HTR-8/SVneo (cell line): ENCODE measurements around the gene C1QTNF5.
"Not testable (repeated sequence)": the region's sequence is repeated elsewhere in the genome, so short reads cannot be mapped to it uniquely, and the experiment has no call there.

Source experiments
- DNase-seq: peaks from one replicate; pipeline ENCODE4 v3.0.0; 2011; ENCODE audit warnings: low spot score, mixed read lengths; ENCODE audit not compliant: insufficient read length
- FAIRE-seq: peaks from 2 replicates; lab custom pipeline; 2011; peaks lifted over from hg19 to GRCh38; lab: Jason Lieb, UNC

Gene C1QTNF5, protein sequence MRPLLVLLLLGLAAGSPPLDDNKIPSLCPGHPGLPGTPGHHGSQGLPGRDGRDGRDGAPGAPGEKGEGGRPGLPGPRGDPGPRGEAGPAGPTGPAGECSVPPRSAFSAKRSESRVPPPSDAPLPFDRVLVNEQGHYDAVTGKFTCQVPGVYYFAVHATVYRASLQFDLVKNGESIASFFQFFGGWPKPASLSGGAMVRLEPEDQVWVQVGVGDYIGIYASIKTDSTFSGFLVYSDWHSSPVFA

DNA sequence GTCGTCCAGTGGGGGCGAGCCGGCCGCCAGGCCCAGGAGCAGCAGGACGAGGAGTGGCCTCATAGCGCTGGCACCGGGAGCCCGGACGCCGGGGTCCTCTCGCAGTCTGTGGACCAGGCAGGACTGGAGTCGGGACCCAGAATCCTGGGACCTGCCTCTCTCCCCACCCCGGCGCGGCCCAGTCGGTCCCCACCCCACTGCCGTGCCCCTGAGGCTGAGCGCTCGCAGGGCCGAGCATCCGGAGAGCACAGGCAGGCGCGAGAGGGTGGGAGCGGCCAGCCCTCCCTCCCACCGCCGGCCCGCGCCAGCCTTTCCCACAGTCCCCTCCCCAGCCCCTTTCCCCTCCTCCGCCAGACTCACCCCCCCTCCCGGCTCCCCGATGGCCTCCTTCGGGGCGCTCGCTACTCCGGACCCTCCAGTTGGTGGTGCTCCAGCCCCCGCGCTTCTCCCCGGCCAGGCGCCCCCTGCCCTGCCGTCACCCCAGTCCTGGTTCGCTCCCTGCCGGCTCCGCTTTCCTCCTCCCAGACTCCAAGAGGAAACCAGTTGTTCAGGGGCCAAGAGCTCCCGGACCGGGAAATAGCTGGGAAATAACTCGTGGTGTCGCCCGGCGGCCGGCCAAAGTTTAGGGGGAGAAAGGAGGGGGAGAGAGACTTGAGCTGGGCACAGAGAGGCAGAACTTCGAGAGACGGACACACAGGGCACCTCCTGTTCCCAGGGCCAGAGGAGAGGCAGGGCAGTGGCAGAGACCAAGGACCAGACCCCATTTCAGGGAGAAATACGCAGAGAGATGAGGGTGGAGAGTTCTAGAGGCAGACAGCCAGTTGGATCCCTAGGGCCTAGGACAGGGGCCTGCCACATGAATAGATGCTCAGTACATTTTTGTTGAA is at the start of gene C1QTNF5:
Gene C1QTNF5 (minus strand): TSS at position 549 of the 887 bp plus-strand sequence. CDS start 486 bp downstream, at position 63.
- FAIRE-seq (peak; percentile 23), DNase-seq (no peak)

DNA sequence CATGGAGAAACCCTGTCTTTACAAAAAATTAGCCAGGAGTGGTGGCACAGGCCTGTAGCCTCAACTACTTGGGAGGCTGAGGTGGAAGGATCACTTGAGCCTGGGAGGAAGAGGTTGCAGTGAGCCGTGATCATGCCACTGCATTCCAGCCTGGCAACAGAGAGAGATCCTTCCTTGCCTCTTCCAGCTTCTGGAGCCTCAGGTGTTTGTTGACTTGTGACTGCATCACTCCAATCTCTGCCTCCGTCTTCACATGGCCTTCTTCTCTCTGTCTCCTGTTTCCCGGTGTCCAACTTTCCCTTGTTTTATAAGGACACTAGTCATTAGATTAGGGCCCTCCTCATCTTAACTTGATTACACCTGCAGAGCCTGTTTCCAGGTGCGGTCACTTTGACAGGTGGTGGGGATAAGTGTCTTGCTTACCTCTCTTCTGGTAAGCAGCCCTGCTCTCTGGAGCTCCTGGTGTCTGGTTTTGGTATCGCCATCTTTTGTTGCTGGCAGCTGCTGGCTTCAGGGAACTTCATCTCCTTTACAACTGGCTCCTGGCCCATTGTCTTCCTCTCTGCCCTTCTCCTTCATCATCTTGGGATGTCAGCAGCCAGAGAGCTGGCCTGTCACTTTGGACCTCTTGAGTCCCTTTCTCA is 49.0 kb upstream of the C1QTNF5 start:
- no peak for DNase-seq
- no peak for FAIRE-seq

DNA sequence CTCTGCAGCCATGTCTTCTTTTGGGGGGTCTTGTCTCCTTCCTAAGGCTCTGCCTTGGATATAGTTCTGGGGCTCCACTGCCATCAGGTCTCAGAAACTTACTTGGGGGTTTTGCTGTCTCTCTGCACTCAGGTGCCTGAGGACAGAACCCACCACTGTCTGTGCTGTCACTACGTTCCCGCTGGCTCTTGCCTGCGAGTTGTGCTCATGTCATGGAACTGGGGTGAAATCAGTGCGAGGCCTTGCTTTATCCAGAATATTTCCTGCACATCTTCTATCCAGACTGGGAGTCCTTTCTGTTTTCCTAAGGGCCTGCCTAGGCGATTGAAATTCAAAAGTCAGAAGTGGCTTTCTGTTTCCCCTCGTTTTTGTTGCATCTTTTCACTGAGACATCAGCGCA is 47.4 kb upstream of the C1QTNF5 start:
- no peak for DNase-seq
- FAIRE-seq, result no peak

DNA sequence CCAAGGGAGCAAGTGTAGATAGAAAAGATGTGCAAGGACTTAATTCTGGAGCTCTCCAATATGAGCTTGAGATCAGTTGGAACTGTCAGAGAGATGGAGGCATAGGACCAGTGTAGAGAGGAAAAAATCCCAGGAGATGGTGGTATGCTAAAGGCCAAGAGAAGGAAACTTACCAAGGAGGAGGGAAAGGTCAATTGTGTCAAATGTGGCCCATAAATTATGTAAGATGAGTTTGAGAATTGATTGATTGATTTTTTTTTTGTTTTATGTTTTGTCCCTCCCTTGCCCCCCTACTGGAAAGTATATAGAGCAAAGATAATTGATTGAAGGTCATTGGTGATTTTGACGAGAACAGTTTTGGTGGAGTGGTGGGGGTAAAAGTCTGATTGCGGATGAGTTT is 43.6 kb upstream of the C1QTNF5 start:
- DNase-seq (no peak), FAIRE-seq (no peak)

DNA sequence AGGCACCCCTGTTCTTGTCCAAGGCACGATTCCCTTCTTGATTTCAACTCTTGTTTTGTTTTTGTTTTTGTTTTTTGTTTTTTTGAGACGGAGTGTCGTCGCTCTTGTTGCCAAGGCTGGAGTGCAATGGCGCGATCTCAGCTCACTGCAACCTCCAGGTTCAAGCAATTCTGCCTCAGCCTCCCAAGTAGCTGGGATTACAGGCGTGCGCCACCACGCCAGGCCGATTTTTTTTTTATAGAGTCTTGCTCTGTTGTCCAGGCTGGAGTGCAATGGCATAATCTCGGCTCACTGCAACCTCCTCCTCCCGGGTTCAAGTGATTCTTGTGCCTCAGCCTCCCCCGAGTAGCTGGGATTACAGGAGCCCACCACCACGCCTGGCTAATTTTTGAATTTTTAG is 41.8 kb upstream of the C1QTNF5 start:
- DNase-seq, FAIRE-seq: not testable (repeated sequence)

DNA sequence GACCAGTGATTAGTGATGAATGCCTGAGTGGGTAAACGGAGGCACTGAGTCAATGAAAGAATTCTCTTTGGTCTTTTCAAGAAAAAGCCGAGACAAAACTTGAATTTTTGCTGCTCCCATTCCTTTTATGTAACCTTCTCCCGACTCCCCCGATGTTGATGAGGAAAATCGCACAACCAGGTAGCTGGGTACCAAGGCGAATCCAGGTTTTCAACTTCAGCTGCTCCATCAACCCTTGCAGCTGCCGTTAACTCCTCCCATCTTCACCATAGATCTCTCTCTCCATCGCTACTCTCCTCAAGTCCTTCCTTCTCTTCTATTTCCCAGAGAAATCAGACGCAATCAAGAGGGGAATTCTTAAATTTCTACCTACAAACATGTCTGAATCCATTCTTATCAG is 41.4 kb upstream of the C1QTNF5 start:
- DNase-seq (no peak), FAIRE-seq (no peak)

DNA sequence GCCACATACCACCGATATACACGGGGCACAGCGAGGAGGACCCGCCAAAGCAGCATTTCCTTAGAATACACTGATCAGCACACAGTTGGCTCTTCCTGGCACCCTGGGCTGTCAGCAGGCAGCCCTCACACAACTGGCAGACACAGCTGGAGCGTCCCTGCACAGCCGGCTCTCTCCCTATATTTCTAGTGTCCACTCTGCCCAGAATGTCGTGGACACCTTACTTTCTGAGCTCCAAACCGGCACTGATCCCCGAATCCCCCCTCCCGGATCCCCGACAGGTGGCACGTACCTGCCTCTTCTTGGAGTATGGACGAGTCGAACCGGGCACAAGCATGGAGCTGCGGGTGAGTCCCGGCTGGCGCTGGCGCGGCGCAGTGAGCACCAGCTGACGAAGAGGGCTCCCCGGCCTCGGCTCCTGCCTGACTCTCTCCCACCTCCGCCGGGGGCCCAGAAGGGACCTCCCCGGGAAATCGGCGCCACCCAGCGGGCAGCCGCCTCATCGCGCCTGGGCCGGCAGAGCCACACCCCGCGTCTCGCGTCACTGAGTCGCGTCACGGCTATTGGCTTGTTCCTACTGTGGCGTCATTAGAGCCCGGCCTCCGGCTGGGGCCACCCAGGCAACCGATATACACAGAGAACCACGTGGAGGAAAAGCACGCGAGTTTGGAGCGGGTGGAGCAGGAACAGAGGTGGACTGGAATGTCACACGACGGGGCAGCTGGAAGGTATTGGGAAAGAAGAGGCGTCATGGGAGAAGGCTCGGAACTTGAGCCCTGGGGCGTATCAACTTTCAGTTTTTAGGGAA is 40.7 kb upstream of the C1QTNF5 start, which contains the start of gene USP2:
Gene USP2 (minus strand): TSS at position 510 of the 808 bp plus-strand sequence. CDS start 8,210 bp downstream, outside the sequence.
- FAIRE-seq, result peak; percentile 96
- DNase-seq, result peak; percentile 94

DNA sequence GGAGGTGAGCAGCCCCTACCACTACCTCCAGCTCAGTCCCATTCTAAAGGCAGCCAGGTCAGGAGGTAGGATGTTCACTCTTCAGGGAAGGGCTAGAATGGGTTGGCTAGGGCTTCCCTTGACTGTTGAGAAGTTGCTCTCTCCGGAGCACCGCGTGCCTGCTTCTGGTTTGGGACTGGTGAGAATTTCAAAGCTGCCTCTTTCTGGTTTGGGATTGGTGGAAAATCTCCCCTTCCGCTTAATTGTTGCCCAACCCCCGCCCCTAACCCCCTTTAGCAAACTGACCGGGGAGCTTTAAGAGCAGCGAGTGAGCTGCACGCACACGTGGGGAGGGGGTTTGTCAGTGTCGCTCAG is 40.1 kb upstream of the C1QTNF5 start:
- DNase-seq (no peak), FAIRE-seq (no peak)

DNA sequence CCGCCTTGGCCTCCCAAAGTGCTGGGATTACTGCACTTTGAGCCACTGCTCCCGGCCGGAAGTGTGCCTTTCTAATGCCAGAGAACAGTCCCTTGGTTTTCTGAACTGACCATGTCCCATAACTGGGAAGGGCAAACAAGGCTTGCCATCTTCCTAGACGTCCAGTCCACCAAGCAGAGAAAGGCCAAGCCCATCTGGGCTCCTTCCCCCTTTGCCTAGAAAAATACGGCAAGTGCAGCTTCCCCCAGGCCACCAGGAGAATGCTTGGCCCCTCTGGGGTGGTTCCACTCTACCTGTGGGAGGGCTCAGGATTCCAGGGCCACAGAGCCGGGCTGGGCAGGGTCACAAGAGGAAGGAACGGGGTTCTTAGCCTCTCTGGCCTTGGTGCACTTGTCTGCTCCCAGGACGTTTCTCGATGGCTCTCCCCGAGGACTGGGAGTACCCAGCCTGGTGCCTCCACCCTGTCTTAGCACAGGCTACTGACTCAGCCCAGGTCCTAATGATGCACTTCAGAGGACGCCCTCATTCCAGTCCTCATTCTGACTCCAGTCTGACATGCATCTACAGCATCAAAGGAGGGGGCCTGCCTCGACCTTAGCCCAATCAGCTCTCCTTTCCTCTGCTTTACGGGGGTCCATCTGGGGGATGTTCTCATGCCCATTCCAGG is 39.6 kb upstream of the C1QTNF5 start:
- FAIRE-seq (no peak), DNase-seq (no peak)

DNA sequence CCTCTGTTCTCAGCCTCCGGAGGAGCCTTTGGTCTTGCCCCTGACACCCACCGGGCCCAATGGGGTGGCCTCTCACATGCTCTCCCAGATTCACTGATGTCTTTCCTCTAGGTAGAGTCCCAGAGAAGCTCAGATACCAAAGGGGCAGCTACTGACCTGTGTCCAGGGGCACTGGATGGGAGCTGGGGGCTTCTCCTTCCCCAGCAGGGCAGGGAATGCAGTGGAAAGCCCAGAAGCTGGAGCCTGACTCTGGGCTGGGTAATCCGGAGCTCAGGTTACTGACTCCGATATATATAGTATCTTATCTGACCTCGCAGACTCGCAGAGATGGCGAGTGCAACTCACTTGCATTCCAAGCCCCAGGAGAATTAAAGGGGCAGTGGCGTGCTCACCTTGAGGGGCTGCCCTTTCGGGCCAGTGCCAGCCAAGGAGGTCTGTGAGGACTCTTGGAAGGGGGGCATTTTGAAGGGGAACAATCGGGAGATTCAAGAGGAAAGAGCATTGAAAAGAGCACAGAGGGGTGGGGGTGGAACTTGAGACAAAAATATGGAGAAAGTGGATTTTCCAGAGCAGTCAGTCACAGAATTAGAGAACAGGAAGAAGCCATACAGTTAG is 38.3 kb upstream of the C1QTNF5 start:
- FAIRE-seq (no peak), DNase-seq (no peak)

DNA sequence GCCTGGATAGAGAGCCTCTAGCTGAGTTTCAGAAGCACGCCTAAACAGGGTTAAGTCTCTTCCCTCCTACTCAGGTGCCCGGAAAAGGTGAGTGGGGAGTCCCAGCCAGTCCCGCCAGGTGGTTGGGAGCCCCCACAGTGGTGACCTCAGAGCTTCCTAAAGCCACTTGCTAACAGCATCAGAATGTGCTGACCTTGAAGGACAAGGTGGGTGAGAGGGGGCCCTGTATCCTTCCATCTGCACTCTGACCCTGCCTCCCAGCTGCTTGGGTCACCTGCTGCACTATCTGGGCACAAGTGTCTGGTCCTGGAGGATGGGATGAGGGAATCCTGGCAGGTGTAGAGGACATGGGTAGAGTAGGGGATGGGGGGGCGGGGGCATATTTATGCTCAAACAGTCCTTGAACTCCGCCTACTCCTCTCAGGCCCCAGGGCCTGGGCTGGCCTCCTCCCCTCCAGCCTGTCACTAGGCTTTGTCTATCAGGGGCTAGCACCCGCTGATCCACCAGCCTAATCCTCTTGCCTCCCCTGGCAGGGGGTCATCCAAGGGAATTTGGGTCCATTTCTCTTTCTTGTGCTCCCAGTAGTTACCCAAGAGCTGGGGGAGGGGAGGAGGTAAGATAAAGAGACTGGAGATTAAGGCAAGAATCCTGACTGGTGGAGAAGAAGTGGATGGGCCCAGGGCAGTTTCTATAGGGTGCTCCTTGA is 37.4 kb upstream of the C1QTNF5 start:
- DNase-seq (no peak), FAIRE-seq (no peak)

DNA sequence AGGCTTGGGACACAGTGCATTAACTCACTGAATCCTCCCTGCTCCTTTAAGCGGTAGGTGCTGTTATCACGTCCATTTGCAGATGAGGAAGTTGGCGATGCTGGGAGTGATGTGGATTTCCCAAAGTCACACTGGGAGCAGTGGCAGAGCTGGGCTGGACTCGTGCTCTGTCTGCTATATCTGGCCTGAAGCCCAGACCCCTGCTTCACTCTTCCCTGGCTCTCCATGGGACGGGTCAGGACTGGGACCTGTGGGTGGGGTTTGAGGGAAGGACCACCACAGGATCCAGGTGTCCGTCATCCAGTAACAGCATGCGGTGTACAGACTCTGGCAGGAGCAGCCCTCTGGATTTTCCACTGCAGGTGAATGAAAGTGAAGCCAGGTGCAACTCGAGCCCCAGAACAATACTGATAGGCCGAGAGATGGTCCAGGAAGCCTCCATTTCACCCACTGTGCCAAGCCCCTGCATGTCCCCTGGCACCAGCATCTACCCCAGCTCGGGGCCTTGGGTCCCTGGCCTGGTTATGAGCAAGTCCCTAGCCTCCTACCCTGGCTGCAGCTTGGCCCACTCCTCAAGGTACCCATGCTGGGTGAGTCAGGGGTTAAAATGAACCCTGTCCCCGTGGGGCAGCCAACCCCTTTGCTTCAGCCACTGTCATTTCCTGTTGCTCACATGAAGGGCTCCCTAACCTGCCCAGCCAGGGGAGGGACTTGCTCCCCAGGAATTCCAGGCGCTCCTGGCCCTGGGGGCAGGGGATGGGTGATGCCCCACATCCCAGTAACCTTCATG is 36.6 kb upstream of the C1QTNF5 start:
- FAIRE-seq (no peak), DNase-seq (no peak)

DNA sequence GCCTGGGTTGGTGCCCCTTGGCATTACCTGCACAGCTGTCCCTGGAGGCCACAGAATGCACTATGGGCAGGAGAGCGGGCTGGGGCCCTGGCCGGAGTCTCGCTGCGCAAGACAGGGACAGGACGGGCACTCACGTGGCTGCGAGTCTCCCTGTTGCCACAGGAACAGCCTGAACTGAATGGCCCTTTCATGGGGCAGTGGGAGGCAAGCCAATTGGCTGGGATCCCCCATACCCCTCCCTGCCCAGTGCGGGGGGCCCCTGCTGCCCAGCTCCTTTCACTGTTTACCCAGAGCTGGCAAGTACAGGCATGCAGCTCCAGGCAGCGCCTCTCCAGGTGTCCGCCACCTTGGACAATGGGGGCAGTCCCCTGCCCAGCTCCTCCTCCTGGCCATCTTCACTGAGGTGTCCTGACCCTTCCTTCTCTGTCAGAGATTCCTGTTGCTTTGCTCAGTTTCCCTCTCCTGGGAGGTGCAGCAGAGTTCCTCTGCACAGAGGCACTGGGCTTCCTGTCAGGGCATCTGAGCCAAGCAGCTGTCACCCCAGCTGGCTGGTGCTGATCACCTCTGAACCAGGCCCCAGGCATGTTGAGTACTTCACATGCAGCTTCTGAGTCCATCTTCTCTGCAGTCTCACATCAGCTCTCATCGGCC is 35.6 kb upstream of the C1QTNF5 start:
- DNase-seq (no peak), FAIRE-seq (no peak)

DNA sequence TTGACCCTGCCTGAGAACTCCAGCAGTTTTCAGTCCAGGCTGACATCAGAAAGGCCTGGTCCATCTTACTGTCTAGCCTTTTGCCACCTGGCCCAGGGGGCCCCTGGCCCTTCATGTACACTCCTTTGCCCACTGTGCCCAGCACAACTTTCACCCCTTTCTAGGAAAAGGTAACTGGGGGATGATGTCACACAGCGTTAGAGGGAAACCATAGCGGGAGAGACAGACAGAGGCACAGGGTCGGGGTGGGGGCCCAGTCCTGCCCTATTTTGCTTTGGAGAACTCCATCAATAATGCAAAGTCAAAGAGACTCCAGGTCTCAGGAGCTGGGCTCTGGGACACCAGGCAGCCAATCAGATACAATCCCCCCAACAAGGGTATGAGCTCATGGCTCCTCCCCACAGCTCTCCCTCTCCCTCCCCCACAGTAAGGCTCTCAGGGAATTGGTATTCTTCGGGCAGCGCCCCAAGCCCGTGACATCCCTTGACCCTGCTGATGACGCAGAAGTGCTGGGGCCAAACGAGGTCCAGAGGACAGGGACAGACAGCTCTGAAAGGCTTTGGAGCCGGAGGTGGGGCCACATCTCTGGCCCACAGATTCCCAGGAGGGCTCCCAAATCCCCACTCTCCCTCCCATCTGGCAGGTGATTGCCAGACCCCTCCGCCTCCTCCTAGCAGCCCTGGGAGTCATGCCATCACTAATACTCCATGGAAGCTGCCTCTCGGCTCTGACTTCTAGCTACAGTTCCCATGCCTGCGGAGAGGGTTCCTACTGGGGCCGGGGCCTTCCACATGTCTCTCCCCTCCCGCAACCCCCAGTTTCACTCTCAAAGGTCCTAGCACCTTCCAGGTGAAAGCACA is 34.9 kb upstream of the C1QTNF5 start:
- FAIRE-seq (no peak), DNase-seq (no peak)

DNA sequence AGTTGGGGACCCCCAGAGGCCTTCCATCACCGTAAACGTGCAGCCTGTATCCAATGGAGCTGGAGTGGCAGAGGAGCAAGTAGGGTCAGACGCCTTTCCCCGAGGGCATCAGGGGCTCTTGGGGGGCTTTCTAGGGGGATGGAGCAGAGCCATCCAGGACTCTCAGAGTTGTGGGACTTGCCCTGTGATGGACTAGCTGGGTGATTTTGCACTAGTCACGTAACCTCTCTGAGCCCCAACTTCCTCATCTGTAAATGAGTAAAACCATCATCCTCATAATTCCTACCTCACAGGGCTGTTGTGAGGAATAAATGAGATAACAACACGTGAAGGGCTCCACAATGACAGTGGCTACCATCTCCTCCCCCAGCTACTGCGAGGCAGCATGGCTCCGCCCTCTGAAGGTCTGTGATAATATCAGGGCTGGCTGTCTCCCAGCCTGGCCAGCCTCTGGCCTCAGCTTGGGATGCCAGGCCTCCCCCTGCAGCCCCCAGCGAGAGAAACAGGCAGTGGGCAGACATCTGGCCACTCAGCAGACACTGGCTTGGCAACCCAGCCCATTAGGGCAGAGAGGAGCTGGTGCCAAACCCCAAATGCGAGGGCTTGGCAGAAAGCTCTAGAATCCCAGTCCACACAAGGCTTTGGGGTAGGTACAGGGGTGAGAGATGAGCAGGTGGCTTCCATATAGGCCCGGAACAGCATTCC is 34.1 kb upstream of the C1QTNF5 start:
- FAIRE-seq, result no peak
- no peak for DNase-seq
